Osteocyte (in vitro differentiated cells): ENCODE data around the gene PLK5. TPM values are rescaled to one million over a fixed set of nuclear protein-coding genes. Genes with fewer than 3 reads are reported as not detected.

Source experiments
- DNase-seq: peaks from one replicate; pipeline ENCODE4 v3.0.0; 2021; ENCODE audit warnings: mixed read lengths; ENCODE audit not compliant: unreplicated experiment; ENCODE audit errors: extremely low spot score
- H3K27ac Mint-ChIP-seq: one replicate; pipeline ENCODE4 v1.8.0; 2021; ENCODE audit warnings: mild to moderate bottlenecking, mixed read lengths; ENCODE audit not compliant: unreplicated experiment
- H3K27me3 Mint-ChIP-seq: one replicate; pipeline ENCODE4 v1.8.0; 2021; ENCODE audit warnings: mixed read lengths; ENCODE audit not compliant: unreplicated experiment
- H3K36me3 Mint-ChIP-seq: one replicate; pipeline ENCODE4 v1.8.0; 2021; ENCODE audit warnings: mixed read lengths; ENCODE audit not compliant: unreplicated experiment
- H3K4me1 Mint-ChIP-seq: one replicate; pipeline ENCODE4 v1.8.0; 2021; ENCODE audit warnings: mixed read lengths; ENCODE audit not compliant: unreplicated experiment
- H3K4me3 Mint-ChIP-seq: one replicate; pipeline ENCODE4 v1.8.0; 2021; ENCODE audit warnings: mild to moderate bottlenecking, moderate library complexity, mixed read lengths; ENCODE audit not compliant: unreplicated experiment
- H3K9me3 Mint-ChIP-seq: one replicate; pipeline ENCODE4 v1.8.0; 2021; ENCODE audit warnings: mixed read lengths; ENCODE audit not compliant: unreplicated experiment
- CTCF ChIP-seq: fragments of 200-600 bp; sonication (generic); IDR thresholded peaks from 2 replicates; pipeline ENCODE4 v1.5.0; 2021; ENCODE audit warnings: antibody characterized with exemption, mild to moderate bottlenecking, moderate library complexity
- total RNA-seq: library from RNA; stranded (reverse); gene quantifications from 2 replicates; pipeline ENCODE4 v1.2.1, GENCODE V29; 2021

PLK5 gene
- total RNA-seq, 1 donor from 2014 or later: 0.54 TPM

- Mint-ChIP-seq H3K27me3 (no peaks in the 10 kb centered on the region), H3K4me3 (no peak overlapping the region), H3K27ac (no peak overlapping the region), H3K36me3 (peaks cover 3% of the 10 kb centered on the region), H3K9me3 (no peaks in the 10 kb centered on the region), H3K4me1 (peaks cover 2% of the 10 kb centered on the region)
- TF ChIP-seq CTCF: no peak
- no peak for DNase-seq
These were observed 31.9 kb downstream of the PLK5 start for GRCh38 chr19:1555487-1556389.

- no peak overlapping the region for H3K27ac Mint-ChIP-seq
- H3K27me3 Mint-ChIP-seq: no peaks in the 10 kb centered on the region
- no peak overlapping the region for H3K4me3 Mint-ChIP-seq
- TF ChIP-seq CTCF: no peak
- DNase-seq: no peak
- H3K4me1 Mint-ChIP-seq: peaks cover 2% of the 10 kb centered on the region
- H3K36me3 Mint-ChIP-seq: peaks cover 3% of the 10 kb centered on the region
- H3K9me3 Mint-ChIP-seq: no peaks in the 10 kb centered on the region
These were observed 32.7 kb downstream of the PLK5 start for GRCh38 chr19:1556390-1557070.

- TF ChIP-seq CTCF: no peak
- H3K36me3 Mint-ChIP-seq: peaks cover 3% of the 10 kb centered on the region
- DNase-seq: no peak
- peak overlapping the region; percentile 23 for H3K27ac Mint-ChIP-seq
- peaks cover 5% of the 10 kb centered on the region for H3K4me1 Mint-ChIP-seq
- no peaks in the 10 kb centered on the region for H3K9me3 Mint-ChIP-seq
- H3K27me3 Mint-ChIP-seq: no peaks in the 10 kb centered on the region
- no peak overlapping the region for H3K4me3 Mint-ChIP-seq
These were observed 34.7 kb downstream of the PLK5 start for GRCh38 chr19:1558552-1558951.

- H3K4me3 Mint-ChIP-seq: no peak overlapping the region
- peaks cover 4% of the 10 kb centered on the region for H3K36me3 Mint-ChIP-seq
- H3K27me3 Mint-ChIP-seq: no peaks in the 10 kb centered on the region
- H3K27ac Mint-ChIP-seq: no peak overlapping the region
- H3K4me1 Mint-ChIP-seq: peaks cover 15% of the 10 kb centered on the region
- H3K9me3 Mint-ChIP-seq: no peaks in the 10 kb centered on the region
- no peak for DNase-seq
- no peak for TF ChIP-seq CTCF
These were observed 36.5 kb downstream of the PLK5 start for GRCh38 chr19:1560286-1560882.
